Choroid plexus epithelial cell (primary cell): ENCODE measurements around the gene MED15.

Source experiments
- DNase-seq: peaks from one replicate; pipeline ENCODE4 v3.0.0-alpha.2; 2010; ENCODE audit warnings: low read depth
- H3K4me3 ChIP-seq: 2 replicates; pipeline ENCODE4 v1.5.1; 2011; ENCODE audit warnings: low read depth, mild to moderate bottlenecking, control low read depth, low read length, moderate library complexity
- TF ChIP-seq, protein P1 (sequence below): conservative IDR thresholded peaks from 2 replicates; pipeline ENCODE4 v1.5.1; 2011; ENCODE audit warnings: low read depth, mild to moderate bottlenecking, control low read depth, inconsistent platforms, low read length, moderate library complexity

Gene MED15

DNA sequence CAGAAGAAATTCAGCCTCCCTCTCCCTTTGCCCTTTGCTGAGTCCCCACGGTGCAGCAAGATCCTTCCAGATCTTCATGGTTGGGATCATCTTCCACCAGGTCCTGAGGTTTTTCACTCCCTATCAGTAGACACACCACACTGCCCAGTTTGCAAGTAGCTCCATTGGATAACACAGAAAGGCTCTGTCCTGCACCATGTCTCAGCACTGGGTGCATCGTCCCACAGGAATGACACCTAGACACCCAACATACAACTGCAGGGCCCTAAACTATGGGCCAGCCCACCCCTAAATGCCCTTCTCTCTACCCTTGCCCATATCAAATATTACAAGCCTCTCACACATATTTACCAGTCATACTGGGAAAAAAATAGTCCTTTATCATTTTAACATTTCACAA lies 21.2 kb upstream of the MED15 start:
- no peak for DNase-seq
- TF ChIP-seq, protein P1, sequence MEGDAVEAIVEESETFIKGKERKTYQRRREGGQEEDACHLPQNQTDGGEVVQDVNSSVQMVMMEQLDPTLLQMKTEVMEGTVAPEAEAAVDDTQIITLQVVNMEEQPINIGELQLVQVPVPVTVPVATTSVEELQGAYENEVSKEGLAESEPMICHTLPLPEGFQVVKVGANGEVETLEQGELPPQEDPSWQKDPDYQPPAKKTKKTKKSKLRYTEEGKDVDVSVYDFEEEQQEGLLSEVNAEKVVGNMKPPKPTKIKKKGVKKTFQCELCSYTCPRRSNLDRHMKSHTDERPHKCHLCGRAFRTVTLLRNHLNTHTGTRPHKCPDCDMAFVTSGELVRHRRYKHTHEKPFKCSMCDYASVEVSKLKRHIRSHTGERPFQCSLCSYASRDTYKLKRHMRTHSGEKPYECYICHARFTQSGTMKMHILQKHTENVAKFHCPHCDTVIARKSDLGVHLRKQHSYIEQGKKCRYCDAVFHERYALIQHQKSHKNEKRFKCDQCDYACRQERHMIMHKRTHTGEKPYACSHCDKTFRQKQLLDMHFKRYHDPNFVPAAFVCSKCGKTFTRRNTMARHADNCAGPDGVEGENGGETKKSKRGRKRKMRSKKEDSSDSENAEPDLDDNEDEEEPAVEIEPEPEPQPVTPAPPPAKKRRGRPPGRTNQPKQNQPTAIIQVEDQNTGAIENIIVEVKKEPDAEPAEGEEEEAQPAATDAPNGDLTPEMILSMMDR, result no peak
- H3K4me3 ChIP-seq, result no peak overlapping the region

DNA sequence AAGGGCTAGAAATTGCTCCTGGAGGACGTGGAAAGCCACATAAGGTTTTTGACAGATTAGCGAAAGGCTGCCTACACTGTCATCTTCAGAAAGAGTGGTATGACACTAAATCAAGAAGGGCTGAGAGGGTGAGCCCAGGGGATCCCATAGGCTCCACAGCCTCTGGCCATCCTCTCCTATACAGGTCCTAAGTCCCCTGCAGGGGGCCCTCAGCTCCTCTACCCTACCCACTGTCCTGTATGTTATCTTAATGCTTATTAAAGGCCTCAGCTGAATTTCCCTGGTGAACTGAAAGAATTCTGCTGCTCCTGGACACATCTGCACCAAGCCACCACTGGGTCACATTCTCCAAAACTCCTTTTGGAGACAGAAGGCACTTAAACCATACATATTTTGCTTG lies 19.7 kb upstream of the MED15 start:
- TF ChIP-seq, protein P1, result no peak
- no peak overlapping the region for H3K4me3 ChIP-seq
- DNase-seq, result no peak

DNA sequence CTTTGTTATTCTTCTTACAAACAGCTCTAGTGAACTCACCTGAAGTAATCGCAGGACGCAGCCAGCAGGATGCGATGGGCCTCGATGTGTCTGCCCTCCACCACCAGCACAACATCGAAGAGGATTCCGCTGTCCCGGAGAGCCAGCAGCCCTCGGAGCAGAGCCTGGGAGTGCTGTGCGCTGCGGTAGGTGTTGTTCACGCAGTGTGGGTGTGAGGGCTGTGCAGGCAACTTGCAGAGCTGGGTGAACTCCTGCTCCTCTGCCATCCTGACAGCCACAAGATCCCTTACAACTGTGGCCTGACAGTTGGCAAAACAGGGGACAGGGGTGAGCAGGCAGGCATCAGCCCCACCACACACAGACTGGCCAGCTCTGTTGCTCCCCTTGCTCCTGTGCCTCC lies 18.5 kb upstream of the MED15 start:
- DNase-seq, result no peak
- TF ChIP-seq, protein P1, result no peak
- H3K4me3 ChIP-seq, result no peak overlapping the region

DNA sequence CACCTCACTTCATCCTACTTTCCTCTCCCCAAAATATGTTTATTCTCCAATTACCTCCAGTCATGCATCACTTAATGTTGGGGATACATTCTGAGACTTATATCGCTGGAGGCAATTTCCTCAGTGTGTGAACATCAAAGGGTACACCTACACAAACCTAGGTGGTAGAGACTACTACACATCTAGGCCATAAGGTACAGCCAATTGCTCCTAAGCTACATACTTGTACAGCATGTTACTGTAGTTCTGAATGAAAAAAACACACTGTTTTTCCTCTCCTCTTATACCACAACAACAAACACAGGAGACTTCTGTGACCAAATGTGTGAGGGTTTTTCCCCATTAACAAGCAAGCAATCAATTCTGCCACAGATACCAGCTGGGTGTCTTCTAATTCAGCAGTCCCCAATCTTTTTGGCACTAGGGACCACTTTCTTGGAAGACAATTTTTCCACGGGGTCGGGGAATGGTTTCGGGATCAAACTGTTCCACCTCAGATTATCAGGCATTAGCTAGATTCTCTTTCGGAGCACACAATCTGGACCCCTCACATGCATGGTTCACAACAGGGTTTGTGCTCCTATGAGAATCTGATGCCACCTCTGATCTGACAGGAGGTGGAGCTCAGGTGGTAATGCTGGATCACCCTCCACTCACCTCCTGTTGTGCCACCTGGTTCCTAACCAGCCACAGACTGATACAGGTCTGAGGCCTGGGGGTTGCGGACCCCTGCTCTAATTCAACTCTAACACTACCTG lies 17.0 kb upstream of the MED15 start:
- no peak overlapping the region for H3K4me3 ChIP-seq
- DNase-seq, result no peak
- TF ChIP-seq, protein P1, result no peak

DNA sequence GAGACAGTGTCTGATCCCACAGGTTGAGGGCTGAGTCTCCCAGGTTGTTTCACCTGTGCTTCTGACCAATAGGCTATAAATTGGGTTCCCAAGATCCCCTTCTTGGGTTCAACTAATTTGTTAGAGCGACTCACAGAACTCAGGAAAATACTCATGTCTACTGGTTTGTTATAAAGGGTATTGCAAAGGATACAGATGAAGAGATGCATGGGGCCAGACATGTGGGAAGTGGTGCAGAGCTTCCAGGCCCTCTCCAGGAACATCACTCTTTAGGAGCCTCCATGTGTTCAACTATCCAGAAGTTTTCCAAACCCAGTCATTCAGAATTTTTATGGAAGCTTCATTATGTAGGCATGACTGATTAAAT lies 16.5 kb upstream of the MED15 start:
- DNase-seq, result no peak
- TF ChIP-seq, protein P1, result no peak
- no peak overlapping the region for H3K4me3 ChIP-seq

DNA sequence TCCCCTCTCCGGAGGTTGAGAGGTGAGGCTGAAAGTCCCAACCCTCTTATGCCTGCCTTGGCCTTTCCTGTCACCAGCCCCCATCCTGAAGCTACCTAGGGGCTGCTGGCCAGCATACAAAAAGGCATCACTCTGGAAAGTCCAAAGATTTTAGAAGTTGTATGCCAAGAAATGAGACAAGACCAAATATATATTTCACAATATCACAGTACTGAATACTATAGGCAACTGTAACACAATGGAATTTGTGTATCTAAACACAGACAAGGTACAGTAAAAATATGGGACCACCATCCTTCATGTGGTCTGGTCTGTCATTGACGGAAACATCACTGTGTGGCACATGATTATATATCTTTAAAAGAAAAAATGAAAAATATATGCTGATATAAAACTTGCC lies 16.1 kb upstream of the MED15 start:
- DNase-seq, result no peak
- no peak overlapping the region for H3K4me3 ChIP-seq
- TF ChIP-seq, protein P1, result no peak
